RWPE1 (cell line): ENCODE measurements around the gene P2RY1.

Source experiments
- CTCF ChIA-PET: fragments of 350-600 bp; sonication (Branson Sonifier 250); formaldehyde crosslinking; extraction: SDS; loops from one replicate; lab custom pipeline; 2021; lab: Yijun Ruan, JAX
- POLR2A ChIA-PET: fragments of 400-600 bp; formaldehyde crosslinking; extraction: SDS; loops from one replicate; lab custom pipeline; 2020; ENCODE audit warnings: antibody characterized with exemption; ENCODE audit not compliant: low non-redundant PET; lab: Yijun Ruan, JAX
- DNase-seq: peaks from one replicate; pipeline ENCODE4 v3.0.0; 2012; ENCODE audit warnings: low spot score
- H3K27ac ChIP-seq: fragments of 450-650 bp; 2 replicates; pipeline ENCODE4 v1.5.1; 2017
- TF ChIP-seq, protein P1 (sequence below): fragments of 450-650 bp; conservative IDR thresholded peaks from 2 replicates; pipeline ENCODE4 v1.5.1; 2017; ENCODE audit warnings: low read depth, mild to moderate bottlenecking

P2RY1 gene

DNA sequence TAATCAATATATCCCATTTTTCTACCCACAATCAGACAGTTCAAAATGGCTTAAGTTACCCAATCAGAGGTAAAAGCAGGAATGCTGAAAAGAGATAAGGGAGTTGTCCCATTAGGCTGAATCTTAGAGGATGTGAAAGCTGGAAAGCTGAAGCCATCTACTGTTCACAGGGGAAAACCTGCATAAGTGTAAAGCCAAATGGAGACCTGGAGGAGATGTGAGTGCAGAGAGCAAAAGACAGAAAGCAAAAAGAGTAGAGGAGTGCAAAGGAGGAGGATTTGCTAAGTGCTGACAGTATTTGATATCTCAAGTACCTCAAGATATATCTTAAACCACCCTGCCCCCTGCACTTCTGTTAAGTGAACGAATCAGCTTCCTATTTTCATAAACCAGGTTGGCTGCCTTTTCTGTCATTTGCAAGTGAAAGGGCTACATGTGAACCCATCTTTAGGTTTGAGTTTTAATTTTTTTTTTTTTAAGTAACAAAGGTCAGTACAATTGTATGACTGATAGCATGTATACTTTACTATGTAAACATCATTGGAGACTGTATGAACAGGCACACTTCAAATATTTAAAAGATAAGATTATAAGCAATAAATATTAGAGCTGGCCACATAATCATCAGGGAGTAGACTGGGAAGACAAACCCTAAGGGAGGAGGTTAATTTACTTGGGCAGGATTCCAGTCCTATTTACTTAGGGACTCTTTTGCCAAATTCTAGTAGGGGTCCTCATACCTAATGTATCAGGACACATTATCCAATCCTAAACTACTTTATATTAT lies 22.8 kb upstream of the P2RY1 start:
- TF ChIP-seq, protein P1, sequence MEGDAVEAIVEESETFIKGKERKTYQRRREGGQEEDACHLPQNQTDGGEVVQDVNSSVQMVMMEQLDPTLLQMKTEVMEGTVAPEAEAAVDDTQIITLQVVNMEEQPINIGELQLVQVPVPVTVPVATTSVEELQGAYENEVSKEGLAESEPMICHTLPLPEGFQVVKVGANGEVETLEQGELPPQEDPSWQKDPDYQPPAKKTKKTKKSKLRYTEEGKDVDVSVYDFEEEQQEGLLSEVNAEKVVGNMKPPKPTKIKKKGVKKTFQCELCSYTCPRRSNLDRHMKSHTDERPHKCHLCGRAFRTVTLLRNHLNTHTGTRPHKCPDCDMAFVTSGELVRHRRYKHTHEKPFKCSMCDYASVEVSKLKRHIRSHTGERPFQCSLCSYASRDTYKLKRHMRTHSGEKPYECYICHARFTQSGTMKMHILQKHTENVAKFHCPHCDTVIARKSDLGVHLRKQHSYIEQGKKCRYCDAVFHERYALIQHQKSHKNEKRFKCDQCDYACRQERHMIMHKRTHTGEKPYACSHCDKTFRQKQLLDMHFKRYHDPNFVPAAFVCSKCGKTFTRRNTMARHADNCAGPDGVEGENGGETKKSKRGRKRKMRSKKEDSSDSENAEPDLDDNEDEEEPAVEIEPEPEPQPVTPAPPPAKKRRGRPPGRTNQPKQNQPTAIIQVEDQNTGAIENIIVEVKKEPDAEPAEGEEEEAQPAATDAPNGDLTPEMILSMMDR: no peak
- H3K27ac ChIP-seq: no peak overlapping the region
- ChIA-PET POLR2A (no interaction called here), CTCF (no interaction called here)
- no peak for DNase-seq

DNA sequence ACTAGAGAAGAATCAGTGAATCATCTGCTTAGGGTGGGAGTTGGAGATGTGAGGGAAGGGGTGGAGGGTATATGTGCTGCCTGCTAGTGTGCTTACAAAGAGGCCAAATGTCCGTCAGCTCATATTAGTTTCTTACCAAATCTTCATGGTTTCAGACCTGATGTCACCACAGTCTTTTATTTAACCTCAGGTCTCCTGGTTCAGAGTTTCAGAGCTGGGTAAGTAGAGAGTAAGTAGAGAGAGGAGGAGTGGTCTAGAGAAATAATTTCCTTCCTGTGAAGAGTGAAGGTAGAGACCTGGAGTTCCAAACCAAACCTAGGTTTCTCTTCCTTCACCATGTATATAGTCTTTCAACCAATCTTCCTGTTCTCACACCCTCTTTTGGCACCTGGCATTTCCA lies 17.5 kb upstream of the P2RY1 start:
- H3K27ac ChIP-seq: no peak overlapping the region
- TF ChIP-seq, protein P1: no peak
- CTCF ChIA-PET: no interaction called here
- POLR2A ChIA-PET: no interaction called here
- DNase-seq: no peak

DNA sequence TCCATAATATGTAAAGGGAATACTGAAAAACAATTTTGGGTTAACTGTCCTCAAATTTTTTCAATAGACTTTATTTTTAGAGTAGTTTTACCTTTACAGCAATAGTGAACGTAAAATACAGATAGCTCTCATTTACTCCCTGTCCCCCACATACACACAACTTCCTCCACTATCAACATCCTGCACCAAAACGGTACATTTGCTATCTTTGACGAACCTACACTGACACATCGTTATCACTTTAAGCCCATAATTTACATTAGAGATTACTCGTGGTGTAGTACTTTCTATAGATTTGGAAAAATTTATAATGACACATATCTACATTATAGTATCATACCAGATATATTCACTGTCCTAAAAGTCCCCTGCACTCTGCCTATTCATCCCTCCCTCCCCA lies 16.9 kb upstream of the P2RY1 start:
- TF ChIP-seq, protein P1: no peak
- CTCF ChIA-PET: interaction anchor here (0.5 kb wide), 1 partner anchor 99 kb away, joined by 4 read pairs; no protein-coding TSS in a partner anchor
- no peak for DNase-seq
- POLR2A ChIA-PET: no interaction called here
- H3K27ac ChIP-seq: no peak overlapping the region

DNA sequence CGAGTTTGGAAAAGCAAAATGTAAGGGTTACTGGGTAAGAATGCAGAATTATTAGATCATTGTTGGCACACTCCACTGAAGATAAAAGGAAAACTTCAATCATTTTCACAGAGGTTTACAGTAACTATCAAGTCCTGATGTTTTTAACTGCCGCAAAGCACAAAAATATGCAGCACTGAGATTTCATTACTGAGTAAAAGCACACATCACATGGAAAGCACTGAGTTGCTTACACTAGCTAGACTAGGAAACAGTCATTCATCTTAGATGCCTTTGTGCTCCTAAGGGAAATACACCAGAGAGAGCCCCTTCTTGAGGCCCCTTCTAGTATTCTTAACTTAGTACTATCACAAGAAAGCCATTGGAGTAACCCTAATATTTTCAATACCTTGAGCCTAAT lies 11.8 kb upstream of the P2RY1 start:
- TF ChIP-seq, protein P1: no peak
- no peak for DNase-seq
- CTCF ChIA-PET: no interaction called here
- POLR2A ChIA-PET: no interaction called here
- H3K27ac ChIP-seq: no peak overlapping the region

DNA sequence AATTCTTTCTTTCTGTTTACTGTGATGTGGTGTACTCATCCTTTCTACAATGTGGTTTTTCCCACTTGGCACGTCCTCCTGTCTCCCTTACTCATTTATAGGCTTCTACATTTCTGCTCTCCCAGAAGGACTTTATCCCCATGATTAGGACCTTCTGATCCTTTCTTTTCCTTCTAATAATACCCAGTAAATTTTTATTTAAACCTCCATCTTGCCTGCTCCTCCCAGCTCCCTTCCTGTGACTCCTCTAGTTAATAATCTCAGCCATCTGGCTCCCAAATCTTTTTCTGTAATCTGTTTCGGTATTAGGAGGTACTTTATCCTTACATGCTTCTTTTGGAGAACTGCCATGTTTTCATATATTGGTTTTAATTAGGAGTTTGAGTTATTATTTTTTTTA lies 11.2 kb upstream of the P2RY1 start:
- POLR2A ChIA-PET: no interaction called here
- CTCF ChIA-PET: interaction anchor here (0.6 kb wide), 1 partner anchor 60 kb away, joined by 4 read pairs; no protein-coding TSS in a partner anchor

DNA sequence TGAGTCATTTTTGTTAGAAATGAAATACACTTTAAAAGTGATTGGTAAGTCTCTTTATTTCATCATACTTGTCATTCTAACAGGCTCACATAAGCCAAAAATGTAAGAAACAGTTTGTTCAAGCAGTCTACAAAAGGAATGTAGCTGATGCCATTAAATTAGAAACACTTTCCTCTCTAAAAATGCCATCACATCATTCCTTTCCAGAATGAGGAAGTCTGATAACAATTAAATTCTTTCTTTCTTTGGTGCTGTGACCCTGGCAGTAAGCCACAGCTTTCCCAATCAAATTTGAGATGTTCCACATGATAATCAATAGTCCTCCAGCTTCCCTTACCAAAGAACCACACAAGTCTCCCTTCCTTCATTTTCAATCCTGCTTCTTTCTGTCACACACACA lies 9.4 kb upstream of the P2RY1 start:
- TF ChIP-seq, protein P1: no peak
- POLR2A ChIA-PET: no interaction called here
- CTCF ChIA-PET: no interaction called here
- no peak overlapping the region for H3K27ac ChIP-seq
- no peak for DNase-seq

More for the DNA sequence above, 11.2 kb upstream of the P2RY1 start:
- H3K27ac ChIP-seq: no peak overlapping the region
- no peak for DNase-seq
- TF ChIP-seq, protein P1: no peak
